Measurements from ENCODE around the gene FANCM.

The FANCM gene

GRCh38 chr14:45238988-45239387 lies 103.3 kb downstream of the FANCM start:
- DNase-seq = no peak

GRCh38 chr14:45242706-45243105 lies 107.0 kb downstream of the FANCM start:
- DNase-seq = peak in 2 of 4 experiments; percentile 54 to 61

- no peak for DNase-seq
Observed at GRCh38 chr14:45246151-45246550, 110.4 kb downstream of the FANCM start.

GRCh38 chr14:45246691-45247090 lies 111.0 kb downstream of the FANCM start:
- DNase-seq = no peak

- no peak for DNase-seq
Observed at GRCh38 chr14:45247427-45247826, 111.7 kb downstream of the FANCM start.

GRCh38 chr14:45249856-45250575 lies 114.3 kb downstream of the FANCM start:
- peak; percentile 65 to 87 (median 76) for DNase-seq

Data from suppressor macrophage (primary cell).